GM21447 (cell line): ENCODE data around the gene PPP1CB.
"Not testable (repeated sequence)": the region's sequence is repeated elsewhere in the genome, so short reads cannot be mapped to it uniquely, and the experiment has no call there.

Source experiments
- ATAC-seq: cut with Tn5 transposase; IDR thresholded peaks from one replicate; pipeline ENCODE4 v1.9.1; 2021; ENCODE audit not compliant: unreplicated experiment

The PPP1CB gene

DNA sequence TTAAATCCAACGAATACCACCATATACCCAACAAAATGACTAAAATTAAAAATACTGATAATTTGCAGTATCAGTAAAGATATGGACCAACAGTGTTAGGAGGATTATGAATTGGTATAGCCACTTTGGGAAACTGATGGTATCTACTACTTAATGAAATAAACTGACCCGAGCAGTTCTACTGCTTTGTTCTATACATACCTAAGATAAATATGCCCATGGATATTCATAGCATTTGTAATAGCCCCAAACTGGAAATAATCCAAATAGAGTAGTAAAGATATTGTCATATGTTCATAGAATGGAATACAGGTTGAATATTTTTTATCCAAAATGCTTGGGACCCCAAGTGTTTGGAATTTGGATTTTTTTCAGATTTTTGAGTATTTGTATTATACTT is 20.7 kb downstream of the PPP1CB start:
- ATAC-seq = no peak

DNA sequence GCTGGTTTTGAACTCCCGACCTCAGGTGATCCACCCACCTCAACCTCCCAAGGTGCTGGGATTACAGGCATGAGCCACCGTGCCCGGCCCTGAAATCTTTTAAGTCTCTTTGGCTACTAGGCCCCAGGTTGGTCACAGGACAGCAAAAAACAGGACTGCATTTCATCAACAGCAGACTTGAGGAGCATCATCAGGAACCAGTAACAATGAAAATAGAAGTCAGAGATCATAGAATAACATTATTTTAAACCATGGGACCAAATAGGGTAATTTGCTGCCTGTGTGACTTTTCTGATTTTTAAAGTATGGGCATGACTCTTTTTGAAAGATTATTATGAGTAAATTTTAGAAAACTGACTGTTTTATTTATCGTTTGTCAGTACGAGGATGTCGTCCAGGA is 24.8 kb downstream of the PPP1CB start:
- no peak for ATAC-seq

GRCh38 chr2:28778392-28778791 is 26.8 kb downstream of the PPP1CB start:
- ATAC-seq = no peak

DNA sequence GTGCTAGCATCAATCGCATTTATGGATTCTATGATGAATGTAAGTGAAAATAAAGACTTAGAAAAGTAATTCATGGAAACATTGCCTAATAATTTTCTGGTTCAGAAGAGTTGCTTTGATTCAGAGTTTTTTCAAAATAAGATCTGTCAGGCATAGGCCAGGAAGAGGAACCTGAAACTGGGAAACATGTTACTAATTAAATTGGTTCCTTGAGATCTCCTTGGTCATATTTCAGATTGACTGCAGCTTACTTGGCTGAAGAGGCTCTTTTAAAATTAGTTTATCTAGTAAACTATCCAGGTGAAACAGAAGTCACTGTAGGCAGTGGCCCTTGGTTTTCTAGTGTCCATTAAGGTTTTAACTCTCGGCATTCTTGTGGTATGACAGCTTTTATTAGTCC is 27.4 kb downstream of the PPP1CB start:
- ATAC-seq = no peak

DNA sequence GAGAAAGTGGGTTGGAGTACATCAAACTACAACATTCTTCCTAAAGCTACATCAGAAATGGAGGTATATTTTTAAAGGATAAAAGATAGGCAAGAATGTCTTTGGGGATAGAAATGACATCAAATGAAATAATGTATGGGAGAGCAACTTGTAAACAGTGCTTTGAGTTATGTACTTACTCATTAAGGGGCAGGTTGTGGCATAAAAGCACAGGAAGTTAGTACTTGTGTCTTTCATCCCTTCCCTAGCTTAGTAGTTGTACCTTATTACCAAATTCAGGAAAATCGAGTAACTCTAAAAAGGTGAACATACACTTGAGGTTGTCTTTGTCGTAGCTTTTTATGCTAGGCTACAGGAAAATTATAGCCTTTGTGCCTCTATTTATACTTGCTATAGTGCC is 28.9 kb downstream of the PPP1CB start:
- no peak for ATAC-seq

DNA sequence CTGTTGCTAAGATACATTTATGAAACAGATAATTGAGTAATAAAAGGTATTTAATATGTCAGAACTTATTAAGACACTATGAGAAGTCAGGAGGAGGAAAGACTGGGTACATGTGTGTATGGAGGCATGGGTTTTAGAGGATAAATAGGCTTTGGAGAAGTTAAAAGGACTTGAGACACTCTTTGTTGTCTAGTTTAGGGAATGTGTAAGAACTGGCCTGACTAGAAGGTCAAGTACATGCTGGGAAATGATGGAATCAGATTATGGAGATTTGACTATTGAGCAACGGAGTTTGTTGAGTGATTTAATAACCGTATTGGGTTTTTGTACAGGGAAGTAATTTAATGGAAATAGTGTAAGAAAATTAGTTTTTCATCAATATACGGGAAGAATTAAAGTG is 30.8 kb downstream of the PPP1CB start:
- ATAC-seq = no peak

GRCh38 chr2:28784570-28784969 is 32.9 kb downstream of the PPP1CB start:
- not testable (repeated sequence) for ATAC-seq

DNA sequence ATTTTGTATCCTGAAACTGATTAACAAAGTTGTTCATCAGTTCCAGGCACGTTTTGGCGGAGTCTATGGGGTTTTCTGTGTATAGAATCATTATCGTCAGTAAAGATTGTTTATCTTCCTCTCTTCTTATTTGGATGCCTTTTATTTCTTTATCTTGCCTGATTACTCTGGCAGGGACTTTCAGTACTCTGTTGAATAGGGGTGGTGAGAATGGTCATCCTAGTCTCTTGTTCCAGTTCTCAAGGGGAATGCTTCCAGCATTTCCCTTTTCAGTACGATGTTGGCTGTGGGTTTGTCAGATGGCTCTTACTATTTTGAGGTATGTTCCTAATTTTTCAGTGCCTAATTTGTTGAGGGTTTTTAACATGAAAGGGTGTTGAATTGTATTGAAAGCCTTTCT is 45.0 kb downstream of the PPP1CB start:
- ATAC-seq = no peak

DNA sequence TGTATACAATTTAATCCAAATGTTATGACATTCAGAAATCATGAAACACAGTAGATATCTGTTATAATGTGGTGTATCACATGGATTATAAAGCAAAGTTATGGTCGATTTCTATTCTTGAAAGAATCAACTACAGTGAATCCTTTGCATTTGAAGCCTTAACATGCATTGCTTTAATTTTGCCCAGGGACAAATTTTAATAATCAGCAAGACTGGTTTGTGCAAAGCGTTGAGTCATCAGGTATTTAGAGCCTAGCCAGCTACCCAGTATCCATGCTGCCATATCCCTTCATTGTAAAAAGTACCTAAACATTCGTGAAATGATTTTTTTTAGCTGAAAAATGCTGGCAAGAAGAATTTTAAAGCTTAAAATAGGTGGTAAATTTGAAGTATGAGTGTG is 50.1 kb downstream of the PPP1CB start:
- no peak for ATAC-seq

DNA sequence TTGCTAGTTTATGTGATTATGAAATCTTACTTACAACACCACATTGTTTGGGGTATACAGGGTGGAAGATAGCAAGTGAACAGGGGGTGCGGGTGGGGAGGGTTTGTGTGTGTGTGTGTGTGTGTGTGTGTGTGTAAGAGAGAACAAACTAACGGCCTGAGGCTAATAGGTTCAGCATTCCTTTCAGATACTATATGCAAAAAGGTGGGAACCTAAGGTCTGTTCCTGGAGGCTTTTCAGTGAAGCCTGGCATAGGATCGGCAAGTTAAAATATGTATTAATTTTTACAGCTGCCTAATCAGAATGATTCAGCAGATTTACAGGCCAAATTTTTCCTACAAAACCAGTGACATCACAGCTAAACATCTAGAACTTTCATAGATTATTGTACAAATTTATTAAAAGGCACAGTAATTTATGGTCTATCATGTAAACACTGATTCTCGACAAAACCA is 51.4 kb downstream of the PPP1CB start:
- no peak for ATAC-seq

- no peak for ATAC-seq
These were observed 58.3 kb downstream of the PPP1CB start for GRCh38 chr2:28809927-28810326.

DNA sequence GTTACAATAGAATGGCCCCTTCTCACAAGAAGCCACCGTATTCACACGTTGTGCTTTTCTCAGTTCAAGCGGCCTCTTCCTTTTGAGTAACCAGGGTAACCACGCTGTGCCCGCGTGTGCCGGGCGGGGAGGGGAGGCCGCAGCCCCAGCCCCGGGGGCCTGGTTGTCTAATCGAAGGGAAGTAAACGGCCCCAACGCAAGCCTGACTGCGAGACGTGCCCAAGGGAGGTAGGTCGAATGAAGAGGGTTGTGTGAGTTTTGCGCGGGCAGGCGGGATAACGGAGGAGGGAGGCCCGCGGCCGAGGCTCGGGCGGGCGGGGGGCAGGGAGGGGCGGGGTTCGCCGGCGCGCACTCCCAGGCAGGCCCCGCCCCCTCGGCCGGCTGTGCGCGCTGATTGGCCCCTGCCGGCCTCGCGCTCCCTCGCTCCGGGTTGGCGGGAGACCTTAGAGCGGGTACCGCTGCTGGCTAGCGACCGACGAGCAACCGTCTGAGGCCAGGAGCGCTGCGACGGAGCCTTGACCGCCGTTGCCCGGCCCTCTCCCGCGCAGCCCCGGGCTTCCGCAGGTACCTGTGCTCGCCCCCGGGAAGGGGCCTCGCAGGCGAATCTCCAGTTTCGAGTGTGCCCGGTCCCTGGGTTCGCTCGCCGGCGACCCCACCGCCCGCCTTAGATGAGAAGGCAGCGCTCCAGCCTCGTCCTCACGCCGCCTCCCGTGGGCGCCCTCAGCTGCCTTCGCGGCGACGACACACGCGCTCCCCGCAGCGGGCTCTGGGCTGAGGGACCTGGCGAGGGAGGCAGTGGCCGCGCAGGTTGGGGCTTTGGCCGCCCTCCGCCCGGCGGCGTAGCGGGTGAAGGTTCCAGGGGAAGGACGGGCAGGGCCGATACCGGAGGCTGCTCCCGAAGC is 59.0 kb downstream of the PPP1CB start, which contains the start of gene SPDYA:
Gene SPDYA (plus strand): TSS at position 451 of the 902 bp plus-strand sequence. CDS start 5,181 bp downstream, outside the sequence.
- peak; percentile 79 for ATAC-seq

DNA sequence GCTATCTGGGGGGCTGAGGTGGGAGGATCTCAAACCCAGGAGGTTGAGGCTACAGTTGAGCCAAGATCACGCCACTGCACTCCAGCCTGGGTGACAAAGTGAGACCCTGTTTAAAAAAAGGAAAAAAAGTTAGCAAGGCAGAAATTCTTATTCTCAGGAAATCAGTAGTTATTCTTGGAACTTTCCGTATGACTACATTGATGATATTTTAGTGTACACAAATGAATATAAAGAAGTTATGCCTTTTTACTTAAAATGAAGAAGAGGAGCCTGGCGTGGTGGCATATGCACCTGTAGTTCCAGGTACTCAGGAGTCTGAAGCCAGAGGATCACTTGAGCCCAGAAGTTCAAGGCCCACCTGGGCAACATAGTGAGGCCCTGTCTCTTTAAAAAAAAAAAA is 66.4 kb downstream of the PPP1CB start:
- no peak for ATAC-seq

GRCh38 chr2:28821295-28821958 is 69.8 kb downstream of the PPP1CB start:
- ATAC-seq = peak; percentile 60

DNA sequence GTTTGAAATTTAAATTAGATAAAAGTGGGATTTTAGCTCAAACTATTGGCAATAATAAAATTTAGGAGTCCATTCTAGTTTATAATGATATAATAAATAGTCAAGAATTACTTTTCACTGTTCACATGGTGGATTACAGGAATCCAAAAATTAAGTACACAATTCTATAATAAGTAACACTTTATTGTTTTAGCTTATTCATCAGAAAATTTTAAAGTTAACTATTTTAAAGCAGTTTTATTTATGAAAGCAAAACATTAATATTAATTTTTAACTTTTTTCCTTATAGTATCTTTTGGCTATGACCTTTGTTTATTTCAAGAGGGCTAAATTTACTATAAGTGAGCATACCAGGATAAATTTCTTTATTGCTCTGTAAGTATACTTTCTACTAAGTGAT is 70.4 kb downstream of the PPP1CB start:
- ATAC-seq = no peak

- ATAC-seq = no peak
These were observed 72.6 kb downstream of the PPP1CB start for GRCh38 chr2:28824207-28824606.

- no peak for ATAC-seq
These were observed 73.2 kb downstream of the PPP1CB start for GRCh38 chr2:28824870-28825269.

- ATAC-seq = no peak
These were observed 76.8 kb downstream of the PPP1CB start for GRCh38 chr2:28828382-28828781.

DNA sequence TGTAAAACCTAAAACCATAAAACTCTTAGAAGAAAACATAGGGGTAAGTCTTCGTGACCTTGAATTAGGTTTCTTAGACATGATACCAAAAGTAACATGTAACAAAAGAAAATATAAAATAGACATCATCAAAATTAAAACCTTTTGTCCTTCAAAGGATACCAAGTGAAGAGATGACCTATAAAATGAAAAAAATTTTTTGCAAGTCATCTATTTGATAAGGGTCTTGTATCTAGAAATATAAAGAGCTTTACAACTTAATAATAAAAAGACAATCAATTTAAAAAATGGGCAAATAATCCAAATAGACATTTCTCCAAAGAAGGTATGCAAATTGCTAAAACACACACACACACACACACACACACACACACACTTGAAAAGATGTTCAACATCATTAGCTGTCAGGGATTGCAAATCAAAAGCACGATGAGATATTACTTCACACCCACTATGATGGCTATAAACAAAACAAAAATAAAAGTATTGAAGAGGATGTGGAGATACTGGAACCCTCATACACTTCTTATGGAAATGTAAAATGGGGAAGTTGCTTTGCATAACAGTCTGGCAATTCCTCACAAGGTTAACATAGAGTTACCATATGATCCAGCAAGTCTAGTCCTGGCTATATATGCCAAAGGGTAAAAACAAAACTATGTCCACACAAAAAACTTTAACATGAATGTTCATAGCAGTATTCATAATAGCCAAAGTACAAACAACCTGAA is 82.3 kb downstream of the PPP1CB start:
- no peak for ATAC-seq

GRCh38 chr2:28835781-28836180 is 84.2 kb downstream of the PPP1CB start:
- ATAC-seq = no peak

DNA sequence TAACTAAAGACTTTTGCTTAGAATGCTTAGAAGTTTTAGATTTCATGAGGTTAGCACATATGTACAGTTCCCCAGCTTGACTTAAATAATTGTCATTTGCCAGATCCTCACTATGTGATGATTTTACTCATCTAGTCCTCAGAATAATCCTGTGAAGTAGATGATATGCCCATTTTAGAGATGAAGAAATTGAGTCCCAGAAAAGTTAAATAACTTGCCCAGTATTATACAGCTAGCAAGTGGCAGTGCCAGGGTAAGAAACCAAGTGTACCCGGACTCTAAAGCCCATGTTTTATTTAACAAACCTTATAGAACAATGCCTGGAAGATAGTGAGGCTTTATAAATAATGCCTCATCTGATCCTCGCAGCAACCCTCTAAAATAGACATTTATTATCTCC is 87.3 kb downstream of the PPP1CB start:
- ATAC-seq = no peak

- no peak for ATAC-seq
These were observed 90.4 kb downstream of the PPP1CB start for GRCh38 chr2:28842042-28842441.
